OCI-LY3 (cell line): ENCODE data around the gene POLA2.

ENCODE experiments used
- CTCF ChIP-seq: fragments of 200-600, 300-600 bp; sonication (generic); IDR thresholded peaks from 2 replicates; pipeline ENCODE4 v1.5.1; 2014; ENCODE audit warnings: antibody characterized with exemption, low read length, low read depth
- EZH2phosphoT487 ChIP-seq: fragments of 200-600 bp; shearing (Covaris generic); IDR thresholded peaks from 2 replicates; pipeline ENCODE4 v1.6.1; 2018; ENCODE audit warnings: antibody characterized with exemption, mixed run types, low read depth

- TF ChIP-seq CTCF (no peak), EZH2phosphoT487 (no peak)
These were observed 17.5 kb downstream of the POLA2 start for GRCh38 chr11:65279279-65279678.
